RWPE2 (cell line): Measurements from ENCODE around the gene INTS7.
"Not testable (repeated sequence)": the region's sequence is repeated elsewhere in the genome, so short reads cannot be mapped to it uniquely, and the experiment has no call there.

Experiments used
- ATAC-seq: fragments of 200-7000 bp; cut with Tn5 transposase; 3 replicates; pipeline ENCODE4 v1.9.1; 2021; ENCODE audit warnings: low read depth
- DNase-seq: peaks from one replicate; pipeline ENCODE4 v3.0.0-alpha.2; 2020; ENCODE audit warnings: low spot score
- H3K27ac ChIP-seq: fragments of 450-650 bp; 2 replicates; pipeline ENCODE4 v1.5.1; 2017; ENCODE audit warnings: mild to moderate bottlenecking; ENCODE audit not compliant: poor library complexity, severe bottlenecking
- H3K27me3 ChIP-seq: fragments of 250-450 bp; sonication (Bioruptor Pico); 2 replicates; pipeline ENCODE4 v1.5.1; 2021; ENCODE audit warnings: mild to moderate bottlenecking, moderate library complexity; ENCODE audit not compliant: insufficient read depth, poor library complexity, severe bottlenecking
- H3K36me3 ChIP-seq: fragments of 250-450 bp; sonication (Bioruptor Pico); 2 replicates; pipeline ENCODE4 v1.5.1; 2020; ENCODE audit warnings: low read depth, mild to moderate bottlenecking, moderate library complexity
- H3K4me1 ChIP-seq: fragments of 250-450 bp; sonication (Bioruptor Pico); 2 replicates; pipeline ENCODE4 v1.5.1; 2021; ENCODE audit warnings: mild to moderate bottlenecking, moderate library complexity; ENCODE audit not compliant: insufficient read depth, poor library complexity, severe bottlenecking
- H3K4me3 ChIP-seq: fragments of 250-450 bp; sonication (Bioruptor Pico); 2 replicates; pipeline ENCODE4 v1.5.1; 2021; ENCODE audit warnings: mild to moderate bottlenecking, moderate library complexity; ENCODE audit not compliant: severe bottlenecking
- H3K9me3 ChIP-seq: fragments of 250-450 bp; sonication (Bioruptor Pico); 2 replicates; pipeline ENCODE4 v1.5.1; 2021; ENCODE audit warnings: mild to moderate bottlenecking, moderate library complexity; ENCODE audit not compliant: severe bottlenecking
- CTCF ChIP-seq: fragments of 450-650 bp; IDR thresholded peaks from one replicate; pipeline ENCODE4 v1.5.1; 2017; ENCODE audit warnings: mild to moderate bottlenecking, moderate library complexity; ENCODE audit not compliant: poor library complexity, severe bottlenecking

Gene INTS7

GRCh38 chr1:211944733-211945500 is 90.4 kb downstream of the INTS7 start:
- Histone ChIP-seq H3K36me3 (no peaks in the 10 kb centered on the region), H3K27me3 (no peaks in the 10 kb centered on the region), H3K9me3 (no peaks in the 10 kb centered on the region), H3K4me3 (no peak overlapping the region), H3K4me1 (peaks cover 5% of the 10 kb centered on the region), H3K27ac (peak overlapping the region; percentile 34)
- ATAC-seq, result peak; percentile 100
- DNase-seq, result peak; percentile 67
- peak; percentile 80 for TF ChIP-seq CTCF

- Histone ChIP-seq H3K27me3 (no peaks in the 10 kb centered on the region), H3K27ac (no peak overlapping the region), H3K4me1 (peaks cover 5% of the 10 kb centered on the region), H3K4me3 (no peak overlapping the region), H3K9me3 (no peaks in the 10 kb centered on the region), H3K36me3 (no peaks in the 10 kb centered on the region)
- DNase-seq (no peak), ATAC-seq (no peak)
- TF ChIP-seq CTCF, result no peak
Observed at GRCh38 chr1:211942583-211942982, 92.8 kb downstream of the INTS7 start.

GRCh38 chr1:211939876-211940468 is 95.4 kb downstream of the INTS7 start:
- Histone ChIP-seq H3K4me3 (no peak overlapping the region), H3K27ac (no peak overlapping the region), H3K27me3 (no peaks in the 10 kb centered on the region), H3K36me3 (no peaks in the 10 kb centered on the region), H3K9me3 (no peaks in the 10 kb centered on the region), H3K4me1 (peaks cover 2% of the 10 kb centered on the region)
- no peak for DNase-seq
- ATAC-seq, result no peak
- TF ChIP-seq CTCF, result no peak

- ATAC-seq, result no peak
- H3K9me3 ChIP-seq, result no peaks in the 10 kb centered on the region
Observed at GRCh38 chr1:211938561-211938997, 96.8 kb downstream of the INTS7 start.

GRCh38 chr1:211937422-211937821 is 97.9 kb downstream of the INTS7 start:
- H3K27ac ChIP-seq, H3K36me3 ChIP-seq, H3K4me1 ChIP-seq, H3K27me3 ChIP-seq, H3K4me3 ChIP-seq, ATAC-seq, H3K9me3 ChIP-seq, DNase-seq: not testable (repeated sequence)

More at GRCh38 chr1:211938561-211938997, 96.8 kb downstream of the INTS7 start:
- Histone ChIP-seq H3K27me3 (no peaks in the 10 kb centered on the region), H3K36me3 (no peaks in the 10 kb centered on the region), H3K27ac (no peak overlapping the region), H3K4me1 (no peaks in the 10 kb centered on the region), H3K4me3 (no peak overlapping the region)
- DNase-seq, result no peak
- TF ChIP-seq CTCF, result no peak
